Measurements from ENCODE around the gene RIT1.

GRCh38 chr1:155913969-155914757 is 3.0 kb upstream of the RIT1 start:
- TF ChIP-seq, protein P1, sequence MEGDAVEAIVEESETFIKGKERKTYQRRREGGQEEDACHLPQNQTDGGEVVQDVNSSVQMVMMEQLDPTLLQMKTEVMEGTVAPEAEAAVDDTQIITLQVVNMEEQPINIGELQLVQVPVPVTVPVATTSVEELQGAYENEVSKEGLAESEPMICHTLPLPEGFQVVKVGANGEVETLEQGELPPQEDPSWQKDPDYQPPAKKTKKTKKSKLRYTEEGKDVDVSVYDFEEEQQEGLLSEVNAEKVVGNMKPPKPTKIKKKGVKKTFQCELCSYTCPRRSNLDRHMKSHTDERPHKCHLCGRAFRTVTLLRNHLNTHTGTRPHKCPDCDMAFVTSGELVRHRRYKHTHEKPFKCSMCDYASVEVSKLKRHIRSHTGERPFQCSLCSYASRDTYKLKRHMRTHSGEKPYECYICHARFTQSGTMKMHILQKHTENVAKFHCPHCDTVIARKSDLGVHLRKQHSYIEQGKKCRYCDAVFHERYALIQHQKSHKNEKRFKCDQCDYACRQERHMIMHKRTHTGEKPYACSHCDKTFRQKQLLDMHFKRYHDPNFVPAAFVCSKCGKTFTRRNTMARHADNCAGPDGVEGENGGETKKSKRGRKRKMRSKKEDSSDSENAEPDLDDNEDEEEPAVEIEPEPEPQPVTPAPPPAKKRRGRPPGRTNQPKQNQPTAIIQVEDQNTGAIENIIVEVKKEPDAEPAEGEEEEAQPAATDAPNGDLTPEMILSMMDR (IDR thresholded peaks at IDR 0.05; ENCODE audit: insufficient read depth, low read length) = no peak
- no peak for TF ChIP-seq SPI1 (IDR thresholded peaks at IDR 0.05; ENCODE audit: borderline replicate concordance, low read depth)
